H9 (cell line): ENCODE results near the gene PLAC1. TPM values are rescaled to one million over a fixed set of nuclear protein-coding genes. Genes with fewer than 3 reads are reported as not detected.

Experiments used
- DNase-seq: peaks from one replicate; pipeline ENCODE4 v3.0.0-alpha.2; 2017
- H2AFZ ChIP-seq: one replicate; pipeline ENCODE4 v1.6.1; 2013; ENCODE audit warnings: mild to moderate bottlenecking, low read length, control low read depth, moderate library complexity
- H2AK5ac ChIP-seq: 2 replicates; pipeline ENCODE4 v1.6.1; 2013; ENCODE audit warnings: low read length, control low read depth, mixed read lengths; ENCODE audit not compliant: insufficient read length
- H2BK120ac ChIP-seq: one replicate; pipeline ENCODE4 v1.6.1; 2013; ENCODE audit warnings: low read depth, mild to moderate bottlenecking, low read length, control low read depth, inconsistent platforms; ENCODE audit not compliant: poor library complexity, severe bottlenecking
- H2BK12ac ChIP-seq: 2 replicates; pipeline ENCODE4 v1.6.1; 2013; ENCODE audit warnings: low read length, control low read depth, mixed read lengths, low read depth; ENCODE audit not compliant: insufficient read length
- H2BK15ac ChIP-seq: 2 replicates; pipeline ENCODE4 v1.6.1; 2013; ENCODE audit warnings: low read depth, low read length, control low read depth
- H2BK20ac ChIP-seq: one replicate; pipeline ENCODE4 v1.6.1; 2013; ENCODE audit warnings: low read depth, mild to moderate bottlenecking, low read length, control low read depth, inconsistent platforms; ENCODE audit not compliant: poor library complexity, severe bottlenecking
- H2BK5ac ChIP-seq: 2 replicates; pipeline ENCODE4 v1.6.1; 2013; ENCODE audit warnings: low read length, control low read depth, mixed read lengths; ENCODE audit not compliant: insufficient read length
- H3K14ac ChIP-seq: 2 replicates; pipeline ENCODE4 v1.6.1; 2013; ENCODE audit warnings: low read length, control low read depth; ENCODE audit not compliant: insufficient read depth
- H3K18ac ChIP-seq: 2 replicates; pipeline ENCODE4 v1.6.1; 2013; ENCODE audit warnings: low read depth, mild to moderate bottlenecking, mixed read lengths, low read length, control low read depth; ENCODE audit not compliant: insufficient read length
- H3K23ac ChIP-seq: 2 replicates; pipeline ENCODE4 v1.6.1; 2013; ENCODE audit warnings: low read length, control low read depth, mixed read lengths, low read depth; ENCODE audit not compliant: insufficient read length
- H3K23me2 ChIP-seq: 2 replicates; pipeline ENCODE4 v1.6.1; 2013; ENCODE audit warnings: low read depth, mild to moderate bottlenecking, mixed read lengths, low read length, control low read depth; ENCODE audit not compliant: insufficient read length, poor library complexity, severe bottlenecking
- H3K27ac ChIP-seq: 2 replicates; pipeline ENCODE4 v1.5.1; 2013; ENCODE audit warnings: low read length, control low read depth, mixed read lengths, low read depth; ENCODE audit not compliant: insufficient read length
- H3K27me3 ChIP-seq: 2 replicates; pipeline ENCODE4 v1.6.1; 2013; ENCODE audit warnings: low read length, control low read depth, inconsistent platforms; ENCODE audit not compliant: insufficient read depth
- H3K4ac ChIP-seq: 2 replicates; pipeline ENCODE4 v1.6.1; 2013; ENCODE audit warnings: low read depth, mild to moderate bottlenecking, control low read depth, inconsistent platforms, low read length, moderate library complexity
- H3K4me1 ChIP-seq: 2 replicates; pipeline ENCODE4 v1.6.1; 2013; ENCODE audit warnings: low read length, control low read depth, inconsistent platforms; ENCODE audit not compliant: insufficient read depth
- H3K4me2 ChIP-seq: 2 replicates; pipeline ENCODE4 v1.6.1; 2013; ENCODE audit warnings: low read length, control low read depth, mixed read lengths; ENCODE audit not compliant: insufficient read length, insufficient read depth
- H3K56ac ChIP-seq: 2 replicates; pipeline ENCODE4 v1.6.1; 2013; ENCODE audit warnings: low read depth, mild to moderate bottlenecking, mixed read lengths, low read length, control low read depth; ENCODE audit not compliant: insufficient read length
- H3K79me1 ChIP-seq: 2 replicates; pipeline ENCODE4 v1.6.1; 2013; ENCODE audit warnings: low read depth, mild to moderate bottlenecking, moderate library complexity, low read length, control low read depth, inconsistent platforms; ENCODE audit not compliant: insufficient read depth, poor library complexity, severe bottlenecking
- H3K79me2 ChIP-seq: 2 replicates; pipeline ENCODE4 v1.6.1; 2013; ENCODE audit warnings: low read length, control low read depth, inconsistent platforms; ENCODE audit not compliant: insufficient read depth
- H3K9ac ChIP-seq: 2 replicates; pipeline ENCODE4 v1.6.1; 2013; ENCODE audit warnings: low read length, control low read depth, mixed read lengths; ENCODE audit not compliant: insufficient read length; ENCODE audit errors: extremely low read depth
- H3K9me3 ChIP-seq: one replicate; pipeline ENCODE4 v1.6.1; 2013; ENCODE audit warnings: low read depth, low read length, inconsistent platforms; ENCODE audit not compliant: control insufficient read depth
- H3T11ph ChIP-seq: one replicate; pipeline ENCODE4 v1.6.1; 2013; ENCODE audit warnings: mild to moderate bottlenecking, low read length, control low read depth, inconsistent platforms
- H4K20me1 ChIP-seq: one replicate; pipeline ENCODE4 v1.6.1; 2013; ENCODE audit not compliant: control insufficient read depth, insufficient read length, insufficient read depth
- H4K5ac ChIP-seq: 2 replicates; pipeline ENCODE4 v1.6.1; 2013; ENCODE audit warnings: low read depth, mild to moderate bottlenecking, mixed read lengths, low read length, control low read depth; ENCODE audit not compliant: insufficient read length
- H4K8ac ChIP-seq: replicated peaks from 2 replicates; pipeline ENCODE4 v1.6.1; 2013; ENCODE audit warnings: low read length, control low read depth, mixed read lengths, low read depth; ENCODE audit not compliant: insufficient read length
- H4K91ac ChIP-seq: 2 replicates; pipeline ENCODE4 v1.6.1; 2013; ENCODE audit warnings: low read depth, mild to moderate bottlenecking, moderate library complexity, mixed read lengths, low read length, control low read depth; ENCODE audit not compliant: insufficient read length
- H3K27ac Mint-ChIP-seq, 3 experiments: 2 replicates in 2 of 3; 3 replicates in 1 of 3; pipeline ENCODE4 v1.8.0; 2020 to 2021; ENCODE audit warnings: mixed read lengths in 3 of 3, mild to moderate bottlenecking in 1 of 3, moderate library complexity in 1 of 3
- H3K27me3 Mint-ChIP-seq: 2 replicates; pipeline ENCODE4 v1.8.0; 2021; ENCODE audit warnings: low read depth, mild to moderate bottlenecking, moderate library complexity, mixed read lengths
- H3K36me3 Mint-ChIP-seq, 3 experiments: 2 replicates in 2 of 3; 3 replicates in 1 of 3; pipeline ENCODE4 v1.8.0; 2020 to 2021; ENCODE audit warnings: low read depth in 3 of 3, mixed read lengths in 3 of 3; ENCODE audit not compliant: insufficient read depth in 1 of 3
- H3K4me1 Mint-ChIP-seq, 2 experiments: 2 replicates each; pipeline ENCODE4 v1.8.0; 2020; ENCODE audit warnings: mixed read lengths in 2 of 2
- H3K4me3 Mint-ChIP-seq, 2 experiments: 2 replicates in 1 of 2; 3 replicates in 1 of 2; pipeline ENCODE4 v1.8.0; 2020 to 2021; ENCODE audit warnings: mild to moderate bottlenecking in 2 of 2, mixed read lengths in 2 of 2, moderate library complexity in 1 of 2
- H3K9me3 Mint-ChIP-seq, 2 experiments: 2 replicates in 1 of 2; 3 replicates in 1 of 2; pipeline ENCODE4 v1.8.0; 2020; ENCODE audit warnings: mild to moderate bottlenecking in 2 of 2, mixed read lengths in 2 of 2, moderate library complexity in 1 of 2
- CTCF ChIP-seq: fragments of 200-600 bp; sonication (generic); conservative IDR thresholded peaks from 3 replicates; pipeline ENCODE4 v1.8.0; 2021; ENCODE audit warnings: antibody characterized with exemption, mild to moderate bottlenecking
- WGBS: extraction: QIAGEN DNeasy Blood & Tissue Kit; methylation state at CpG from one replicate; pipeline ENCODE4 v1.1.7; 2013; ENCODE audit warnings: missing lambda C conversion rate, low lambda C conversion rate, mixed read lengths; ENCODE audit not compliant: insufficient read length; ENCODE audit errors: extremely low coverage; 5-methylcytosine and 5-hydroxymethylcytosine counted together
- total RNA-seq: library from RNA; stranded (reverse); gene quantifications from 2 replicates; pipeline ENCODE4 v1.2.1, GENCODE V29; 2021

Gene PLAC1
- total RNA-seq, 1 experiment from 2014 or later = 0.68 TPM

- no peak overlapping the region for H3K27ac Mint-ChIP-seq
- no peak overlapping the region for H2BK15ac ChIP-seq
- no peaks in the 10 kb centered on the region for H3K27me3 ChIP-seq
- no peak overlapping the region for H4K5ac ChIP-seq
- H3K23ac ChIP-seq = no peak overlapping the region
- H4K8ac ChIP-seq = no peak overlapping the region
- H3K56ac ChIP-seq = no peak overlapping the region
- no peaks in the 10 kb centered on the region for H3K9me3 ChIP-seq
- H3K9ac ChIP-seq = no peak overlapping the region
- H4K20me1 ChIP-seq = no peaks in the 10 kb centered on the region
- no peak overlapping the region for H3T11ph ChIP-seq
- no peaks in the 10 kb centered on the region; the same call in 1 of the 2 replicates for H3K27me3 Mint-ChIP-seq
- H3K79me1 ChIP-seq = no peaks in the 10 kb centered on the region
- WGBS = no CpG with 5 or more reads among the region's 3 CpGs
- no peak overlapping the region for H3K4me3 Mint-ChIP-seq
- no peak overlapping the region for H3K14ac ChIP-seq
- no peak overlapping the region for H2AK5ac ChIP-seq
- no peak overlapping the region for H2BK120ac ChIP-seq
- H3K4me1 Mint-ChIP-seq = no peaks in the 10 kb centered on the region
- H2AFZ ChIP-seq = no peak overlapping the region
- H3K36me3 Mint-ChIP-seq = peaks cover 0 to 2% (median 0%) of the 10 kb centered on the region in 3 experiments; a peak in 1 of 7 replicates
- H3K4me2 ChIP-seq = no peak overlapping the region
- H2BK12ac ChIP-seq = no peak overlapping the region
- no peak overlapping the region for H3K18ac ChIP-seq
- H3K9me3 Mint-ChIP-seq = peaks cover 0 to 61% of the 10 kb centered on the region in 2 experiments
- no peak for DNase-seq
- no peak for TF ChIP-seq CTCF
- no peak overlapping the region for H2BK5ac ChIP-seq
- no peaks in the 10 kb centered on the region for H3K23me2 ChIP-seq
- H3K27ac ChIP-seq = no peak overlapping the region
- H4K91ac ChIP-seq = no peak overlapping the region
- no peak overlapping the region for H2BK20ac ChIP-seq
- H3K4me1 ChIP-seq = no peaks in the 10 kb centered on the region
- H3K4ac ChIP-seq = no peak overlapping the region
- H3K79me2 ChIP-seq = no peaks in the 10 kb centered on the region
Measured at GRCh38 chrX:134588806-134589205, 69.5 kb downstream of the PLAC1 start.
